ENCODE data around the gene CFAP157.

Gene CFAP157

DNA sequence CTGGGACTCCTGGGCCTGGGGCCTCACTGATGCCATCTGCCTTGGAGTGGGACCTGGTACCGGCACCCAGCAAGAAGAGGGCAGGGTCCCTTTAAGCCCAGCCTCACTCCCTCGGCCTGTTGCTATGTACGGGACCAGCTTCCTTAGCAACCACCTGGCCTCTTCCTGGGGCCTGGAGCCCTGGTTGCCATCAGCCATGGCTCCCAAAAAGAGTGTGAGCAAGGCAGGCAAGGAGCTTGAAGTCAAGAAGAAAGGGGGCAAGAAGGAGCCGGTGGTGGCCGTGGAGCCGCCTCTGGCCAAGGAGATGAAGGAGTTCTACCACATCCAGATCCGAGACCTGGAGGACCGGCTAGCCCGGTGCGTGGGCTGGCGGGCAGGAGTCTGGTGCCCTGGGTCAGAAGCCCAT, at the start of gene CFAP157:
Gene CFAP157 (plus strand): TSS at position 153 of the 406 bp plus-strand sequence. CDS start 44 bp downstream, at position 197.
- Histone ChIP-seq H3K27ac (ENCODE audit: low read depth, low read length) (no peak within 1 kb of the TSS), H3K9ac (ENCODE audit: low read length) (no peak within 1 kb of the TSS), H3K9me3 (ENCODE audit: control insufficient read depth, insufficient read depth, low read depth, low read length) (no peaks in the 10 kb centered on the region), H3K27me3 (ENCODE audit: control insufficient read depth, insufficient read depth, low read length) (no peaks in the 10 kb centered on the region), H3K4me1 (ENCODE audit: control insufficient read depth, insufficient read depth, low read length) (peaks cover 8% of the 10 kb centered on the region), H3K4me3 (ENCODE audit: low read depth, low read length) (no peak within 1 kb of the TSS), H3K36me3 (ENCODE audit: control insufficient read depth, insufficient read depth, low read length) (no peaks in the 10 kb centered on the region)

DNA sequence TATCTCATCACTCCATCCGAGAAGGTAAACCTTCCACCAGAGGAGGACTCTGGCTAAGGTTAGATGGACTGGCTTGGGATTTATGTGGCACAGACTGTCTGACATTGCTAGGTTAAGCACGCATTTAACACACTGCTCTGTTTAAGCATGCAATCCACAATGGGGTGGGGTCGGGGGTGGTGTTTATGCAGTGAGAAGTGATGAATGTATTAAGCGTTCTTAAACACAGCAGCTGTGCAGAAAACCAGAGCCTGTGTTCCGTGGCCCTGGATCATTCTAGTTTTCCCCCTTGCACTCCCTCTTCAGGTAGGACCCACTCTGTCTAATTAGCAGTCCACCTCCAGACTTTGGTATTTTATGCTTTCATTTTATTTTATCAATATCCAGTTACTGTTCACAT, 48.4 kb upstream of the CFAP157 start:
- Histone ChIP-seq H3K36me3 (ENCODE audit: control insufficient read depth, insufficient read depth, low read length) (peaks cover 29% of the 10 kb centered on the region), H3K27me3 (ENCODE audit: control insufficient read depth, insufficient read depth, low read length) (no peaks in the 10 kb centered on the region), H3K9me3 (ENCODE audit: control insufficient read depth, insufficient read depth, low read depth, low read length) (no peaks in the 10 kb centered on the region), H3K4me1 (ENCODE audit: control insufficient read depth, insufficient read depth, low read length) (peaks cover 18% of the 10 kb centered on the region), H3K4me3 (ENCODE audit: low read depth, low read length) (no peak overlapping the region), H3K9ac (ENCODE audit: low read length) (no peak overlapping the region), H3K27ac (ENCODE audit: low read depth, low read length) (no peak overlapping the region)

DNA sequence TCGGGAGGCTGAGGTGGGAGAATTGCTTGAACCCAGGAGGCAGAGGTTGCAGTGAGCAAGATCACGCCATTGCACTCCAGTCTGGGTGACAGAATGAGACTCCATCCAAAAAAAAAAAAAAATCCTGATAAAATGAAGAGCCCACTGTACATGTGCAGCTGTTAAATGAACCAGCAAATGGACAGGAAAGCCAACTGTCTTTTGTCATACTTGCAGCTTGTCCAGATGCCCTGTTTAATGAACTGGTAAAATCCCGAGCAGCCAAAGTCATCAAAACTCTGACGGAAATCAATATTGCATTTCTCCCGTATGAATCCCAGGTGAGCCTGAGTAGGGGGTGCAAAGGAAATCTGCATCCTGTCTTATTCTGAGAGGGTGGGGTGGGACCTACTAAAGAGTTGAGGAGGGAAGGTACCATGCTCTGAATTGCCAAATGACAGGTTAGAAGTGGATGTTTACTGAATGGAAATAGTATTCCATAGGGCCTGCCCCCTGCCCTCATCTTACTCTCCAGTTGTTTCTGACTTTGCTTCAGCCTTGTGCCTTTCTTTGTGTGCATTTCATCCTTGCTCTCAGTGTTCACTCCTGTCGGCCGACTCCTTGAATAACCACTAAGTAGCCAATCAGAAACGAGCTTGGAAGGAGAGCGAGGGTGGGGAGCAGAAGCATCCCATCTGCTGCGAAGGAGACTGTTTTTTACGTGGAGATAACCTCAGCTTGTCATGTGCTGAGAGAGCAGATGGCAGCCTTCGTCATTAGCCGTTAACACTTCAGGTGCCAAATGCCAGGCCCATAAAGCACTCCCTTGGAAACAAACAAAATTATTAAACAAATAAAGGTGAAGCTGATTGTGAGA, 45.7 kb upstream of the CFAP157 start:
- Histone ChIP-seq H3K36me3 (ENCODE audit: control insufficient read depth, insufficient read depth, low read length) (peaks cover 51% of the 10 kb centered on the region), H3K9me3 (ENCODE audit: control insufficient read depth, insufficient read depth, low read depth, low read length) (no peaks in the 10 kb centered on the region), H3K4me1 (ENCODE audit: control insufficient read depth, insufficient read depth, low read length) (no peaks in the 10 kb centered on the region), H3K9ac (ENCODE audit: low read length) (no peak overlapping the region), H3K4me3 (ENCODE audit: low read depth, low read length) (no peak overlapping the region), H3K27me3 (ENCODE audit: control insufficient read depth, insufficient read depth, low read length) (no peaks in the 10 kb centered on the region), H3K27ac (ENCODE audit: low read depth, low read length) (no peak overlapping the region)

DNA sequence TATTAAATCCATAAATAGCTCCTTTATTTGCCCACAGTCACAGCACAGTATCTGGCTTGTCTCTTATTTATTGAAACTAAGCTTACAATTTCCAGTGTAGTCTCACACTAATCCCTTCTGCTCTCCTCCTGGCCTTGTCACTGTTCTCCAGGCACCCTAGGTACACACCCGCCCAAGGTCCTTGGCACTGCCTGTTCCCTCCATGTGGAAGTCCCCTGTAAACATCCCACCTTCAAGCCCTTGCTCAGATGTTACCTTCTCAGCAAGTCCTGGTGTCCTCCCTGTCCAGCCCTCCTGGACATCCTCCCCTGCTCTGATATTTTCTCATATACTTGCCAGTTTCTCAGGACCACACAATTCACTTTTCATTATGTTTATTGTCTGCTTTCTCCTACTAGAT, 44.2 kb upstream of the CFAP157 start:
- no peak overlapping the region for H3K27ac ChIP-seq (ENCODE audit: low read depth, low read length)
- no peak overlapping the region for H3K9ac ChIP-seq (ENCODE audit: low read length)
- H3K36me3 ChIP-seq (ENCODE audit: control insufficient read depth, insufficient read depth, low read length) = peaks cover 51% of the 10 kb centered on the region
- no peaks in the 10 kb centered on the region for H3K9me3 ChIP-seq (ENCODE audit: control insufficient read depth, insufficient read depth, low read depth, low read length)
- H3K27me3 ChIP-seq (ENCODE audit: control insufficient read depth, insufficient read depth, low read length) = no peaks in the 10 kb centered on the region
- no peak overlapping the region for H3K4me3 ChIP-seq (ENCODE audit: low read depth, low read length)
- no peaks in the 10 kb centered on the region for H3K4me1 ChIP-seq (ENCODE audit: control insufficient read depth, insufficient read depth, low read length)

DNA sequence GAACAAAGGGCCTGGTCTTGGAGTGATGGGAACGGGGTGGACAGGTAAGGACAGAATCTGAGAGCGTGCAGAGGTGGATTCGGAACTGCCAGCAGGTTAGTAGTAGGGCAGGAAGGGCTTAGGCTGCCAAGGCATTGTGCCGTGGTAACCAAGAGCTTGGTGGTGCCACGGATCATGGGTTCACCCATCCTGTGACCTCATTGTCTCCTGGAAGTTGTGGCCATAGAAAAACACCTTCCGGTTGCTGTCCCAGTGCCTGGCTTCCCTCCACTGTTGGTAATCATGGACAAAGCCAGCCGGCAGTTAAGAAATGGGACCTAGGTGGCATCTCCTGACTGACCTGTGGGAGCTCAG, 42.5 kb upstream of the CFAP157 start:
- Histone ChIP-seq H3K36me3 (ENCODE audit: control insufficient read depth, insufficient read depth, low read length) (peaks cover 57% of the 10 kb centered on the region), H3K4me1 (ENCODE audit: control insufficient read depth, insufficient read depth, low read length) (no peaks in the 10 kb centered on the region), H3K4me3 (ENCODE audit: low read depth, low read length) (no peak overlapping the region), H3K9me3 (ENCODE audit: control insufficient read depth, insufficient read depth, low read depth, low read length) (no peaks in the 10 kb centered on the region), H3K27ac (ENCODE audit: low read depth, low read length) (no peak overlapping the region), H3K27me3 (ENCODE audit: control insufficient read depth, insufficient read depth, low read length) (no peaks in the 10 kb centered on the region), H3K9ac (ENCODE audit: low read length) (no peak overlapping the region)

DNA sequence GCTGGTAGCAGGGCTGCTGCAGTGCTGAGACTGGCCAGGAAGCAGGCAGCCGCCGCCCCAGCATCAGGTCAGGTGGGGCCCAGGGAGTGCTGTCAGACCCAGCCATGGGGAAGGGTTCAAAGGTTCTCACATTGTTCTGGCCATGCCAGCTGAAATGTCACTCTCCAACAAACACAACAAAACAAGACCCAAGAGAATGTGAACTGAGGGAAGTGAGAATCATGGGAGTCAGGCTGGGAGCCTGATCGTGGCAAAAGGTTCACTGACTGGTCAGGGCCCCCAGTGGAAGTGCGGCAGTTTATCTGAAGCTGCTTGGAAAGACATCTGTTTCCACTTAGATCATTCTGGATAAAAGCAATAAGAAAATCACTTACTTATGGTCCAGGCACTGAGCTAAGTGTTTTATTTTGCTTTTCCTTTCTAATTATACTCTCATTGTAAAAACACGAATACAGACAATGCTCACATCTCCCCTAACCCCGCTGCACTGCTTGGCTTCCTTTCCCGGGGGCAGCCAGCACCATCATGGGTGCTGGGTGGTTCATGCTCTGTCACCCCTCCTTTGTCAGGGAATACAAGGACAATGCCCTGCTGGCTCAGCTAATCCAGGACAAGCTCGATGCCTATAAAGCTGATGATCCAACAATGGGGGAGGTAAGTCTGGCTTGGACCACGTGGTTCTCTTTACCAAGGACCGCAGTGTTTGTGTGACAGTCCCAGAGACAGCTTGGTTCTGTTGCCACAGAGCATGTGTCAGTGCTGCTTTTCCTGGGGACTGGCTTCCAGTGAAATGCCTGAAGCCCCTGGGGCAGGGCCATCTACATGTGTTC, 41.9 kb upstream of the CFAP157 start:
- Histone ChIP-seq H3K27me3 (ENCODE audit: control insufficient read depth, insufficient read depth, low read length) (no peaks in the 10 kb centered on the region), H3K4me3 (ENCODE audit: low read depth, low read length) (no peak overlapping the region), H3K36me3 (ENCODE audit: control insufficient read depth, insufficient read depth, low read length) (peaks cover 56% of the 10 kb centered on the region), H3K9ac (ENCODE audit: low read length) (no peak overlapping the region), H3K27ac (ENCODE audit: low read depth, low read length) (no peak overlapping the region), H3K9me3 (ENCODE audit: control insufficient read depth, insufficient read depth, low read depth, low read length) (no peaks in the 10 kb centered on the region), H3K4me1 (ENCODE audit: control insufficient read depth, insufficient read depth, low read length) (no peaks in the 10 kb centered on the region)

DNA sequence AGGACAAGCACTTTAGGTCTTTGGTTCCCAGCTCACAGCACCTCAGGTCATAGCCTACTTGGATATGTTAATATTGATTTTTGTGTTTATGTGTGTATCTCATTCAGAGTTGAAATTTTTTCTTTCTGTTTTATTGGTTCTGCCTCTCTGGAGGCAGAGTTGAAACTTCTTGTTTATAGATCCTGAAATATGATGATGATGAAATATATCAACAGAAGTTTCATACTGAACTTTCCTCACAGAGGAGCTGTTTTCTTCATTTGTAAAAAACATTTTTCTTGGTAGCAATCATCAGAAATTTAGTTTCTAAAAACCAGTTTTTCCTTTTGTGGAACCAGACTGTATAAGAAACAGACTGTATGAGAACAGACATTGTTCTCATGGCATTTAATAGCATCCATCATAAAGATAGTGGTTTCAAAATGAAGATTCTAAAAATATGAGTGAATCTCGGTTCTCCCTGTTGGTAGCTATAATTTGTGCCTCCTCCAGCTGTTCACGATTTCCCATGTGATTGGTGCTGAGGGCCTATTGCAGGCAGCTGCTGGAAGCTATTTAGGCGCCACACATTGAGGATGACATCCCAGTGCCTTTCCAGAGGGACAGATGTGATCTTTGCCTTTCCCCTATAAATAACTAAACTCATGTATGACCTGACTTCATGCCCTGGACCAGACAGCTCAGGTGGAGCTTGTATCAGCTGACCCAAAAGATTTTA, 39.5 kb upstream of the CFAP157 start:
- no peaks in the 10 kb centered on the region for H3K4me1 ChIP-seq (ENCODE audit: control insufficient read depth, insufficient read depth, low read length)
- peaks cover 60% of the 10 kb centered on the region for H3K36me3 ChIP-seq (ENCODE audit: control insufficient read depth, insufficient read depth, low read length)
- no peak overlapping the region for H3K27ac ChIP-seq (ENCODE audit: low read depth, low read length)
- H3K27me3 ChIP-seq (ENCODE audit: control insufficient read depth, insufficient read depth, low read length) = no peaks in the 10 kb centered on the region
- no peak overlapping the region for H3K9ac ChIP-seq (ENCODE audit: low read length)
- H3K4me3 ChIP-seq (ENCODE audit: low read depth, low read length) = no peak overlapping the region
- no peaks in the 10 kb centered on the region for H3K9me3 ChIP-seq (ENCODE audit: control insufficient read depth, insufficient read depth, low read depth, low read length)

DNA sequence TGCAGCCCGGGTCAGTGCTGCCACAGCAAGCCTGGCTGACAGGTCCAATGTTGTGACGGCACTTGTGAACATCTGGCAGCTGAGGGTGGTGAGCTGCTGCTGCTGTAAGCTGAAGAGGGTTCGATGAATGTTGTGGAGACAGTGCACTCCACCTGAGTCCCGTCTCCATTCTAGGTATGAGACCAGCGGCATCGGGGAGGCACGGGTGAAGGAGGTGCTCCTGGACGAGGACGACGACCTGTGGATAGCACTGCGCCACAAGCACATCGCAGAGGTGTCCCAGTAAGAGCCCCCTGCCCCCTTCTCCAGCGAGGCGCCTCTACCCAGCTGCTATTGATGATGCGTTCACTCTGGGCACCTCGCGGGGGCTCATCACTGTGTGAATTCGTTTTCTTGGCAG, 38.9 kb upstream of the CFAP157 start:
- Histone ChIP-seq H3K27ac (ENCODE audit: low read depth, low read length) (no peak overlapping the region), H3K4me1 (ENCODE audit: control insufficient read depth, insufficient read depth, low read length) (no peaks in the 10 kb centered on the region), H3K4me3 (ENCODE audit: low read depth, low read length) (no peak overlapping the region), H3K36me3 (ENCODE audit: control insufficient read depth, insufficient read depth, low read length) (peaks cover 60% of the 10 kb centered on the region), H3K9me3 (ENCODE audit: control insufficient read depth, insufficient read depth, low read depth, low read length) (no peaks in the 10 kb centered on the region), H3K27me3 (ENCODE audit: control insufficient read depth, insufficient read depth, low read length) (no peaks in the 10 kb centered on the region), H3K9ac (ENCODE audit: low read length) (no peak overlapping the region)

DNA sequence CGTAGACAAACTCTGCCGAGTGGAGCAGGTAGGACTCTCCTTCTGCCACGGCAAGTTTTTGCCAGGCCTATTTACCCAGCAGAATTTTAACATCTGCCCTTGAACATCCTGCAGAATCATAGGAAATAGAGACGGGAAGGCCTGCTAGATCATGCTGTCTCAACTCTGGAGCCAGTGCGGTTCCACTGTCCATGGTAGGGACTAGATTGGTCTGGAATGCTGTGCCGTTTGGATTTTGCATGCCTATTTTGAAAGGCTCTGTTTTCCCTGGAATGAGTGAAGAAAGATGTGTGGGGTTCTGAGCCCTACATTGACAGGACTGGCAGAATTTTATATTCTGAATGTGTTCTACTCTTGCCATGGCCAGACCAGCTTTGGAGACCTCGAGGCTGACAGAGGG, 33.6 kb upstream of the CFAP157 start:
- no peak overlapping the region for H3K4me3 ChIP-seq (ENCODE audit: low read depth, low read length)
- no peaks in the 10 kb centered on the region for H3K4me1 ChIP-seq (ENCODE audit: control insufficient read depth, insufficient read depth, low read length)
- H3K9ac ChIP-seq (ENCODE audit: low read length) = no peak overlapping the region
- H3K27me3 ChIP-seq (ENCODE audit: control insufficient read depth, insufficient read depth, low read length) = no peaks in the 10 kb centered on the region
- peaks cover 52% of the 10 kb centered on the region for H3K36me3 ChIP-seq (ENCODE audit: control insufficient read depth, insufficient read depth, low read length)
- no peaks in the 10 kb centered on the region for H3K9me3 ChIP-seq (ENCODE audit: control insufficient read depth, insufficient read depth, low read depth, low read length)
- no peak overlapping the region for H3K27ac ChIP-seq (ENCODE audit: low read depth, low read length)

DNA sequence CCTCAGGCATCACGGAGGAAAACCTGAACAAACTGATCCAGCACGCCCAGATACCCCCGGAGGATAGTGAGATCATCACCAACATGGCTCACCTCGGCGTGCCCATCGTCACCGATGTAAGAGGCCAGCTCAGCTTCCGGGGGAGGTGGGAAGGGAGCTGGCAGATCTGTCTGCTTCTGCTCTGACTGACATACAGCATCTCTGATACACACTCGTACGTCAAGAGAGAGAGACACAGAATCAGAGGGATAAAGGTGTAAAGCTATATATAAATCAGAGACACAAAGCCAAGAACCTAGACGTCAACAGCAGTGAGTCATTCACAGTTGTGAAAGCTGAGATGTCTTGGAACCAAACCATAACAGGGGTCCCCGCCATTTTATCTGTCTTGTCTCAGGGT, 30.1 kb upstream of the CFAP157 start:
- no peaks in the 10 kb centered on the region for H3K27me3 ChIP-seq (ENCODE audit: control insufficient read depth, insufficient read depth, low read length)
- H3K27ac ChIP-seq (ENCODE audit: low read depth, low read length) = no peak overlapping the region
- no peaks in the 10 kb centered on the region for H3K9me3 ChIP-seq (ENCODE audit: control insufficient read depth, insufficient read depth, low read depth, low read length)
- H3K4me1 ChIP-seq (ENCODE audit: control insufficient read depth, insufficient read depth, low read length) = no peaks in the 10 kb centered on the region
- H3K36me3 ChIP-seq (ENCODE audit: control insufficient read depth, insufficient read depth, low read length) = peaks cover 63% of the 10 kb centered on the region
- H3K9ac ChIP-seq (ENCODE audit: low read length) = no peak overlapping the region
- no peak overlapping the region for H3K4me3 ChIP-seq (ENCODE audit: low read depth, low read length)

DNA sequence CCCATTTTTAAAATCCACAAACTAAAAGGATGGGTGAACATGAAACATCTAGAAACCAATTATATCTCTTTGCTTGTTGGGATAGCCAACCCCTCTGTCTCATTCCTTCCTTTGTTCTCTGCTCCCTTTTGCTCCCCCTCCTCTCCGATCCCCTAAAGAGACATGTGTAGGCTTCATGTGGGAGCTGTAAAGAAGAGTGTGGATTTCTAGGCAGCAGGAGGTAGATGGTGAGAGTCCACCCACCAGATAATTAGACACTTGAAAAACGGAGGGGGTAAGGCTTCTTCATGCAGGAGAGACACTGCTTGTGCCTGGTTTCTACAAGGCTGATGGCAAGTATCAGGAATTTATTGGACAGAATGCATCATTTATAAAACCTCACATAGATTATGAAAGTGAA, 27.3 kb upstream of the CFAP157 start:
- H3K4me3 ChIP-seq (ENCODE audit: low read depth, low read length) = no peak overlapping the region
- no peak overlapping the region for H3K9ac ChIP-seq (ENCODE audit: low read length)
- no peaks in the 10 kb centered on the region for H3K27me3 ChIP-seq (ENCODE audit: control insufficient read depth, insufficient read depth, low read length)
- no peak overlapping the region for H3K27ac ChIP-seq (ENCODE audit: low read depth, low read length)
- no peaks in the 10 kb centered on the region for H3K4me1 ChIP-seq (ENCODE audit: control insufficient read depth, insufficient read depth, low read length)
- H3K36me3 ChIP-seq (ENCODE audit: control insufficient read depth, insufficient read depth, low read length) = peaks cover 65% of the 10 kb centered on the region
- no peaks in the 10 kb centered on the region for H3K9me3 ChIP-seq (ENCODE audit: control insufficient read depth, insufficient read depth, low read depth, low read length)

All from HUES6 (cell line).